Smooth muscle cell (in vitro differentiated cells): ENCODE results near the gene CDC23. TPM values are rescaled to one million over a fixed set of nuclear protein-coding genes. Genes with fewer than 3 reads are reported as not detected.
A peak's percentile ranks its signal among the peaks of the same experiment; 100 is the strongest.

Experiments used
- DNase-seq: peaks from one replicate; lab custom pipeline; 2025; ENCODE audit not compliant: unreplicated experiment; lab: John Stamatoyannopoulos, UW
- H2AFZ ChIP-seq: fragments of 200-600 bp; sonication (generic); 2 replicates; pipeline ENCODE4 v1.6.0; 2016; ENCODE audit warnings: antibody characterized with exemption, low read depth, mild to moderate bottlenecking
- H3F3A ChIP-seq: fragments of 200-600 bp; sonication (generic); 2 replicates; pipeline ENCODE4 v1.6.0; 2017; ENCODE audit warnings: antibody characterized with exemption, low read depth
- H3K27ac ChIP-seq: fragments of 200-600 bp; sonication (generic); 2 replicates; pipeline ENCODE4 v1.5.1; 2016; ENCODE audit warnings: low read depth, mild to moderate bottlenecking
- H3K27me3 ChIP-seq: fragments of 200-600 bp; sonication (generic); 2 replicates; pipeline ENCODE4 v1.6.1; 2016; ENCODE audit warnings: low read depth, mild to moderate bottlenecking
- H3K36me3 ChIP-seq: fragments of 200-600 bp; sonication (generic); 2 replicates; pipeline ENCODE4 v1.5.1; 2016; ENCODE audit warnings: low read depth
- H3K4me1 ChIP-seq: fragments of 200-600 bp; sonication (generic); 2 replicates; pipeline ENCODE4 v1.5.1; 2016; ENCODE audit warnings: low read depth
- H3K4me2 ChIP-seq: fragments of 200-600 bp; sonication (generic); 2 replicates; pipeline ENCODE4 v1.6.0; 2016; ENCODE audit warnings: mild to moderate bottlenecking
- H3K4me3 ChIP-seq: fragments of 200-600 bp; sonication (generic); 2 replicates; pipeline ENCODE4 v1.5.1; 2016; ENCODE audit warnings: mild to moderate bottlenecking
- H3K79me2 ChIP-seq: fragments of 200-600 bp; sonication (generic); 2 replicates; pipeline ENCODE4 v1.6.0; 2016; ENCODE audit warnings: low read depth, mild to moderate bottlenecking
- H3K9ac ChIP-seq: fragments of 200-600 bp; sonication (generic); 2 replicates; pipeline ENCODE4 v1.6.0; 2016; ENCODE audit warnings: low read depth
- H3K9me3 ChIP-seq: fragments of 200-600 bp; sonication (generic); replicated peaks from 2 replicates; pipeline ENCODE4 v1.5.1; 2016; ENCODE audit warnings: low read depth
- H4K20me1 ChIP-seq: fragments of 200-600 bp; sonication (generic); 2 replicates; pipeline ENCODE4 v1.6.0; 2016; ENCODE audit warnings: low read depth
- WGBS: methylation state at CpG from one replicate; pipeline ENCODE4 v1.1.7; 2016; ENCODE audit warnings: low lambda C conversion rate; 5-methylcytosine and 5-hydroxymethylcytosine counted together
- polyA plus RNA-seq: library from polyadenylated mRNA; unstranded; fragments of >200 nt; fragmentation: Nextera tagmentation; extraction: Ambion mirVana; gene quantifications from 2 replicates; pipeline ENCODE4 v1.2.1, GENCODE V29; 2016
- total RNA-seq: library from RNA; depleted of rRNA; stranded (reverse); fragments of >200 nt; gene quantifications from 2 replicates; pipeline ENCODE4 v1.2.3, GENCODE V29; 2014
- TF ChIP-seq, protein P1 (sequence below): fragments of 200-600 bp; sonication (generic); IDR thresholded peaks from 2 replicates; pipeline ENCODE4 v1.5.1; 2017; ENCODE audit warnings: borderline replicate concordance, mild to moderate bottlenecking, antibody characterized with exemption; ENCODE audit not compliant: insufficient read depth, poor library complexity, severe bottlenecking

Gene CDC23
- total and polyA plus RNA-seq, 2 experiments from 2014 or later = 37.2 to 39.5 TPM

DNA sequence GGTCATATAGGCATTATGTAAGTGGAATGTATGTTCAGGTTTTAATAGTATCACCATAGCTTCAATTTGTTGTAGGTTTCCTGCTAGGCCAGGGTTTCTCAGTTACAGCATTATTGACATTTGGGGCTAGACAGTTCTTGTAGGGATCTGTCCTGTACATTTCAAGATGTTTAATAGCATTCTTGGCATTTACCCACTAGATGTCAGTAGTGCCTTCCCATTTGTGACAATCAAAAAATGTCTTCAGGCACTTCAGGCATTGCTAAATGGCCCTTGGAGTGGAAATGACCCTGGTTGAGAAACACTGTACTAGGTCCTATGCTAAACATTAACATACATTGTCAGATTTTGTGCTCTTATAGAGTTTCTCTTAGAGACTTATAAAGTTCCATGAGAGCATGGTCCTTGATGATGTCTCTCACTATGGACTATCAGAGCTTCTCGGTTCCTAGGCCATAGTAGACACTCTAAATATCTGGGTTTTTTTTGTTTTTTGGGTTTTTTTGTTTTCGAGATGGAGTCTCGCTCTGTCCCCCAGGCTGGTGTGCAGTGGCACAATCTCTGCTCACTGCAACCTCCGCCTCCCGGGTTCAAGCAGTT, 32.8 kb downstream of the CDC23 start:
- Histone ChIP-seq H3F3A (no peaks in the 10 kb centered on the region), H3K79me2 (peaks cover 42% of the 10 kb centered on the region), H4K20me1 (peaks cover 4% of the 10 kb centered on the region), H3K36me3 (no peaks in the 10 kb centered on the region), H3K9me3 (no peaks in the 10 kb centered on the region), H3K9ac (no peak overlapping the region), H2AFZ (no peak overlapping the region), H3K4me3 (peak overlapping the region; percentile 85), H3K4me2 (peak overlapping the region; percentile 87), H3K27me3 (no peaks in the 10 kb centered on the region), H3K27ac (no peak overlapping the region), H3K4me1 (peaks cover 7% of the 10 kb centered on the region)
- TF ChIP-seq, protein P1, sequence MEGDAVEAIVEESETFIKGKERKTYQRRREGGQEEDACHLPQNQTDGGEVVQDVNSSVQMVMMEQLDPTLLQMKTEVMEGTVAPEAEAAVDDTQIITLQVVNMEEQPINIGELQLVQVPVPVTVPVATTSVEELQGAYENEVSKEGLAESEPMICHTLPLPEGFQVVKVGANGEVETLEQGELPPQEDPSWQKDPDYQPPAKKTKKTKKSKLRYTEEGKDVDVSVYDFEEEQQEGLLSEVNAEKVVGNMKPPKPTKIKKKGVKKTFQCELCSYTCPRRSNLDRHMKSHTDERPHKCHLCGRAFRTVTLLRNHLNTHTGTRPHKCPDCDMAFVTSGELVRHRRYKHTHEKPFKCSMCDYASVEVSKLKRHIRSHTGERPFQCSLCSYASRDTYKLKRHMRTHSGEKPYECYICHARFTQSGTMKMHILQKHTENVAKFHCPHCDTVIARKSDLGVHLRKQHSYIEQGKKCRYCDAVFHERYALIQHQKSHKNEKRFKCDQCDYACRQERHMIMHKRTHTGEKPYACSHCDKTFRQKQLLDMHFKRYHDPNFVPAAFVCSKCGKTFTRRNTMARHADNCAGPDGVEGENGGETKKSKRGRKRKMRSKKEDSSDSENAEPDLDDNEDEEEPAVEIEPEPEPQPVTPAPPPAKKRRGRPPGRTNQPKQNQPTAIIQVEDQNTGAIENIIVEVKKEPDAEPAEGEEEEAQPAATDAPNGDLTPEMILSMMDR = peak; percentile 55
- WGBS = 77% methylated on average over 5 of the region's 5 CpGs
- no peak for DNase-seq

DNA sequence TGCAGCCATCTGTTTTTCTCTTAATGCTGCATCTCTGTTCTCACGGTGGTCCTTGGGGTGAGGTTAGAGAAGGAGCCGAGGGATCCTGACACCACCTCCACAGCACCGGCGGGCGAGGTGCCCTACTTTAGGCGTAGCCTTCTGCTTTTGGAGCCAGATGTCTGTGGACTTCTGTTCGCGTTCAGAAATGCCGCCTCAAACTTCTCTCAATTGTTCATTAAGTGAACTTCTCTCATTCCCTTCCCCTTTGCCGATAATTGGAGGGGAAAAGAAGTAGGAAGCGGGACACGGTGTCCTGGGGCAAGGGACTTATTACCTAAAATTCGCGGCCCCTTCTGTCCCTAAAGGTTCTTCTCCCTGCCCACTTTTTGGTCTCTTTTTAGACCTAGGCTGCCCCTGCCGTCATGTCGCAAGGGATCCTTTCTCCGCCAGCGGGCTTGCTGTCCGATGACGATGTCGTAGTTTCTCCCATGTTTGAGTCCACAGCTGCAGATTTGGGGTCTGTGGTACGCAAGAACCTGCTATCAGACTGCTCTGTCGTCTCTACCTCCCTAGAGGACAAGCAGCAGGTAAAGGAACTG, 33.8 kb downstream of the CDC23 start:
- no peaks in the 10 kb centered on the region for H3K27me3 ChIP-seq
- peak overlapping the region; percentile 46 for H3K9ac ChIP-seq
- H3K36me3 ChIP-seq = no peaks in the 10 kb centered on the region
- H4K20me1 ChIP-seq = peaks cover 4% of the 10 kb centered on the region
- peak overlapping the region; percentile 85 for H3K4me3 ChIP-seq
- H2AFZ ChIP-seq = no peak overlapping the region
- H3K27ac ChIP-seq = no peak overlapping the region
- peaks cover 42% of the 10 kb centered on the region for H3K79me2 ChIP-seq
- H3K4me2 ChIP-seq = peak overlapping the region; percentile 87
- TF ChIP-seq, protein P1 = no peak
- H3K9me3 ChIP-seq = no peaks in the 10 kb centered on the region
- peaks cover 7% of the 10 kb centered on the region for H3K4me1 ChIP-seq
- under 1% methylated on average over 23 of the region's 23 CpGs for WGBS
- DNase-seq = no peak
- H3F3A ChIP-seq = no peaks in the 10 kb centered on the region

DNA sequence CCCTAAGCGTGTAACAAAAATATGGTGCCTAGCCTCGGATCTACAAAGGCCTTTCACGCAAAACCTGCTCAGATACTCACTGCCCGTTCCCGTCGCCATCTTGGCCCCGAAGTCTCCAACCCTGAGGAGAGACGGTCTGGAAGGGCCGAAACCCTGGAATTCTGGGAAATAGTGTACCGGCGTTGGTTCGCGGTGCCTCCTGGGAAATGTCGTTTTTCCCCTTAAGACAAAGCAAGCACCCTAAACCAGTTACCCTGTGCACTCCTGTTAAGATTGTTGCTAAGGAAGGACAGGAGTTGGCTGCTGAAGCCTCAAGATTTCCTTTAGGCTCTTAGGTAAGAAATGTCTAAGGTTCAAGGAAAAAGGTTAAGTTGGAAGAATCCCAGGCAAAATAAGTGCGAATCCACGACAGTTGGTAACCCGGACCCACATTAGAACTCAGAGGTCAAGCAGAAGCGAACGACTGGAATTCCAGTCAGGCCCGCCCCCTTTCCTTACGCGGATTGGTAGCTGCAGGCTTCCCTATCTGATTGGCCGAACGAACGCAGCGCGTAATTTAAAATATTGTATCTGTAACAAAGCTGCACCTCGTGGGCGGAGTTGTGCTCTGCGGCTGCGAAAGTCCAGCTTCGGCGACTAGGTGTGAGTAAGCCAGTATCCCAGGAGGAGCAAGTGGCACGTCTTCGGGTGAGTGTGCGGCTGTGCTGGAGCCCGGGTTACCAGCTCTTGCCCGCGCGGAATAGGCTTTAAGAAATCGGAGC, 34.4 kb downstream of the CDC23 start, which contains the start of the genes BRD8 and KIF20A:
BRD8 (minus strand) TSS at position 115 of the 761 bp plus-strand sequence; CDS start at position 99, 16 bp downstream.
KIF20A (plus strand) TSS at position 597 of the 761 bp plus-strand sequence. CDS start 569 bp downstream, outside the sequence.
- peak within 1 kb of the TSS; percentile 89 for H3K9ac ChIP-seq
- TF ChIP-seq, protein P1 = no peak
- H3K4me2 ChIP-seq = peak within 1 kb of the TSS; percentile 87
- WGBS = under 1% methylated on average over 41 of the region's 41 CpGs
- no peaks in the 10 kb centered on the region for H3K9me3 ChIP-seq
- H3K4me3 ChIP-seq = peak within 1 kb of the TSS; percentile 85
- H3K79me2 ChIP-seq = peaks cover 42% of the 10 kb centered on the region
- no peaks in the 10 kb centered on the region for H3K27me3 ChIP-seq
- H3K27ac ChIP-seq = peak within 1 kb of the TSS; percentile 83
- DNase-seq = peak; percentile 63
- no peaks in the 10 kb centered on the region for H3F3A ChIP-seq
- H3K4me1 ChIP-seq = peaks cover 7% of the 10 kb centered on the region
- H4K20me1 ChIP-seq = peaks cover 4% of the 10 kb centered on the region
- H2AFZ ChIP-seq = peak within 1 kb of the TSS; percentile 89
- H3K36me3 ChIP-seq = peaks cover 4% of the 10 kb centered on the region
